ENCODE measurements around the gene TPD52L1.
A peak's percentile ranks its signal among the peaks of the same experiment; 100 is the strongest.

The TPD52L1 gene

GRCh38 chr6:125230674-125231073, 77.1 kb downstream of the TPD52L1 start:
- ChIA-PET POLR2A (ENCODE audit: low non-redundant PET) (no interaction called here), CTCF (no interaction called here)
- no peak for TF ChIP-seq CTCF (conservative IDR thresholded peaks at IDR 0.05; ENCODE audit: low read depth)
- no peak overlapping the region for H3K27ac ChIP-seq
- DNase-seq (ENCODE audit: low spot score), result no peak

GRCh38 chr6:125231133-125231532, 77.6 kb downstream of the TPD52L1 start:
- DNase-seq (ENCODE audit: low spot score), result no peak
- CTCF ChIA-PET, result no interaction called here
- POLR2A ChIA-PET (ENCODE audit: low non-redundant PET), result interaction anchor here (0.6 kb wide), 1 partner anchor 70 kb away, joined by 3 read pairs; the partner anchor contains the start of gene HDDC2
- TF ChIP-seq CTCF (conservative IDR thresholded peaks at IDR 0.05; ENCODE audit: low read depth), result no peak
- H3K27ac ChIP-seq, result no peak overlapping the region

- ChIA-PET CTCF (no interaction called here), POLR2A (ENCODE audit: low non-redundant PET) (interaction anchor here (0.6 kb wide), 1 partner anchor 70 kb away, joined by 3 read pairs; the partner anchor contains the start of gene HDDC2)
- TF ChIP-seq CTCF (conservative IDR thresholded peaks at IDR 0.05; ENCODE audit: low read depth), result no peak
- H3K27ac ChIP-seq, result no peak overlapping the region
- no peak for DNase-seq (ENCODE audit: low spot score)
These were observed 78.2 kb downstream of the TPD52L1 start for GRCh38 chr6:125231574-125232343.

GRCh38 chr6:125232466-125232865, 78.9 kb downstream of the TPD52L1 start:
- no peak for DNase-seq (ENCODE audit: low spot score)
- CTCF ChIA-PET, result no interaction called here
- POLR2A ChIA-PET (ENCODE audit: low non-redundant PET), result no interaction called here
- no peak for TF ChIP-seq CTCF (conservative IDR thresholded peaks at IDR 0.05; ENCODE audit: low read depth)
- H3K27ac ChIP-seq, result no peak overlapping the region

GRCh38 chr6:125233202-125233601, 79.6 kb downstream of the TPD52L1 start:
- no peak overlapping the region for H3K27ac ChIP-seq
- ChIA-PET CTCF (no interaction called here), POLR2A (ENCODE audit: low non-redundant PET) (no interaction called here)
- no peak for DNase-seq (ENCODE audit: low spot score)
- TF ChIP-seq CTCF (conservative IDR thresholded peaks at IDR 0.05; ENCODE audit: low read depth), result no peak

- no peak for TF ChIP-seq CTCF (conservative IDR thresholded peaks at IDR 0.05; ENCODE audit: low read depth)
- ChIA-PET POLR2A (ENCODE audit: low non-redundant PET) (no interaction called here), CTCF (interaction anchor here (0.6 kb wide), 1 partner anchor 543 kb away, joined by 3 read pairs; no protein-coding TSS in a partner anchor)
These were observed 83.2 kb downstream of the TPD52L1 start for GRCh38 chr6:125236536-125237327.

More at GRCh38 chr6:125236536-125237327, 83.2 kb downstream of the TPD52L1 start:
- peak; percentile 18 for DNase-seq (ENCODE audit: low spot score)
- H3K27ac ChIP-seq, result no peak overlapping the region

All from RWPE1 (cell line).